Heart left ventricle (tissue), 16 donors: ENCODE measurements around the gene SLX4. TPM values are rescaled to one million over a fixed set of nuclear protein-coding genes. Genes with fewer than 3 reads are reported as not detected.

ENCODE experiments used
- ATAC-seq, 4 donors: fragments of 200-7000 bp; cut with Tn5 transposase; one replicate each; pipeline ENCODE4 v1.9.1; 2020 to 2022; ENCODE audit warnings: moderate library complexity in 4 of 4, mild to moderate bottlenecking in 3 of 4, moderate number of reproducible peaks in 1 of 4
- DNase-seq, 5 donors: peaks; one replicate each; pipeline ENCODE4 v3.0.0-alpha.2; 2020
- H3K27ac ChIP-seq, 12 donors: fragments of 200-600 bp; sonication (generic) in 4 of 12; one replicate each; pipeline versions ENCODE4 v1.5.0 to v1.8.0; 2016 to 2022; ENCODE audit warnings: mild to moderate bottlenecking in 2 of 12
- H3K27me3 ChIP-seq, 9 donors: fragments of 200-600 bp; sonication (generic) in 2 of 9; one replicate each; pipeline versions ENCODE4 v1.5.1 to v1.8.0; 2016 to 2022; ENCODE audit warnings: mild to moderate bottlenecking in 3 of 9
- H3K36me3 ChIP-seq, 9 donors: fragments of 200-600 bp; sonication (generic) in 2 of 9; one replicate each; pipeline versions ENCODE4 v1.5.0 to v1.8.0; 2018 to 2022; ENCODE audit warnings: mild to moderate bottlenecking in 2 of 9
- H3K4me1 ChIP-seq, 12 donors: fragments of 200-600 bp; sonication (generic) in 4 of 12; one replicate each; pipeline versions ENCODE4 v1.5.0 to v1.8.0; 2016 to 2022; ENCODE audit warnings: mild to moderate bottlenecking in 3 of 12
- H3K4me3 ChIP-seq, 12 donors: fragments of 200-600 bp; sonication (generic) in 4 of 12; one replicate each; pipeline versions ENCODE4 v1.5.0 to v1.8.0; 2017 to 2022; ENCODE audit warnings: mild to moderate bottlenecking in 9 of 12, moderate library complexity in 4 of 12
- H3K9me3 ChIP-seq, 12 donors: fragments of 200-600 bp; sonication (generic) in 4 of 12; one replicate each; pipeline versions ENCODE4 v1.5.0 to v1.8.0; 2016 to 2022; ENCODE audit warnings: mild to moderate bottlenecking in 1 of 12
- POLR2A ChIP-seq, 2 donors: fragments of 450-650 bp; IDR thresholded peaks; one replicate each; pipeline ENCODE4 v1.6.1; 2017; ENCODE audit warnings: antibody characterized with exemption in 2 of 2, mild to moderate bottlenecking in 2 of 2, moderate library complexity in 2 of 2
- WGBS, 4 donors: extraction: QIAGEN DNeasy Blood & Tissue Kit in 2 of 4; methylation state at CpG; one replicate each; pipeline versions ENCODE4 v1.1.5 to v1.1.7; 2013 to 2018; 5-methylcytosine and 5-hydroxymethylcytosine counted together
- intact Hi-C, 10 donors: fragments of 100-400 bp; cut with DNase I; formaldehyde crosslinking; loops; one replicate each; pipeline versions ENCODE4 v1.11.1 to v1.14.2; 2022
- polyA plus RNA-seq, 2 donors: library from polyadenylated mRNA; stranded (reverse); fragments of 200-250 nt; gene quantifications; one replicate each; pipeline ENCODE4 v1.2.3, GENCODE V29; 2013
- total RNA-seq, 9 donors: library from RNA; depleted of rRNA in 2 of 9; stranded (reverse); fragments of >200 nt in 2 of 9; fragmentation: NEBNext Ultra II Directional in 3 of 9; extraction: Animal tissue kit (Norgen Biotek cat#: 25700) in 3 of 9; gene quantifications; one replicate each; pipeline versions ENCODE4 v1.1.0 to v1.2.4, GENCODE V29; 2016 to 2023
- TF ChIP-seq, protein P1 (sequence below), 12 donors: fragments of 200-600 bp; sonication (generic) in 4 of 12; IDR thresholded peaks; one replicate each; pipeline versions ENCODE4 v1.5.0 to v1.8.0; 2018 to 2022; ENCODE audit warnings: antibody characterized with exemption in 12 of 12, mild to moderate bottlenecking in 5 of 12
- donor health status: ischemic (EF 13 %, LVEDD 7.1; RV severe dilation, severe dysfunction).
- donor health status: healthy with polysubstance abuse.
- donor health status: DM: no; HTN: yes; CAD: no.
- donor health status: DM: no; HTN: no; CAD: no.
- donor health status: ischemic (EF 25% LVEDD 6.9; RV normal size, moderate dysfunction).
- donor health status: ischemic (EF 25% LVEDD 5.7; RV mildly dilated, moderate dysfunction).
- donor health status: healthy.
- donor health status: DM: yes; HTN: yes; CAD: no.
- donor health status: ischemic (EF 35%, LVEDD 5.7; RV mildly dilated, moderate dysfunction).
- donor health status: nonischemic (EF 11% LVEDD 7.7; RV severe dilation, severe dysfunction).
- donor health status: DM: yes; HTN: yes; CAD: no.
- donor health status: PGD.
- donor health status: ischemic (EF 29% LVEDD 5.4; RV normal size, mild dysfunction).
- donor health status: nonischemic (EF 23%, LVEDD 6.1; RV moderate dilation, normal function).

Gene SLX4
- total and polyA plus RNA-seq, 11 donors, result 2.0 to 4.7 (median 3.1) TPM

DNA sequence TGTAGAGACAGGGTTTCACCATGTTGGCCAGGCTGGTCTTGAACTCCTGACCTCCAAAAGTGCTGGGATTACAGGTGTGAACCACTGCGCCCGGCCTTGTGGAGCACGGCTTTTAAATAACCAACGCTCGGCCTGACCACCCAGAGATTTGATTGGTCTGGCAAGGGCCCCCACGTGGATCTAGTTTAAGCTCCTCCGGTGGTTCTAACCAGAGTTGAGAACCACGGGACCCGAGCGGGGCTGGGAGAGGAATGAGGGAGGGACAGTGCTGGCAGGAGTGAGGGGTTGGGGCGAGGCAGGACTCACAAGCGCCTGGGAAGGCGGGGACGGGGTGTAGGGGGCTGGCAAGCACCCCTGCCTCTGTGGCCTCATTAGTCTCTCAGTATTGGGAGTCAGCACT lies 37.2 kb downstream of the SLX4 start:
- WGBS, 4 donors, result 90 to 95% (median 93%) methylated on average over 11 to 14 of the region's 14 CpGs
- H3K27me3 ChIP-seq, result peaks cover 0 to 13% (median 0%) of the 10 kb centered on the region in 9 donors
- peaks cover 0 to 17% (median 0%) of the 10 kb centered on the region in 12 donors for H3K4me1 ChIP-seq
- H3K9me3 ChIP-seq, result peaks cover 0 to 22% (median 7%) of the 10 kb centered on the region in 12 donors
- no peak for ATAC-seq
- intact Hi-C loops, result no loop called here
- H3K27ac ChIP-seq, result no peak overlapping the region
- H3K36me3 ChIP-seq, result peaks cover 0 to 6% (median 0%) of the 10 kb centered on the region in 9 donors
- TF ChIP-seq, protein P1, sequence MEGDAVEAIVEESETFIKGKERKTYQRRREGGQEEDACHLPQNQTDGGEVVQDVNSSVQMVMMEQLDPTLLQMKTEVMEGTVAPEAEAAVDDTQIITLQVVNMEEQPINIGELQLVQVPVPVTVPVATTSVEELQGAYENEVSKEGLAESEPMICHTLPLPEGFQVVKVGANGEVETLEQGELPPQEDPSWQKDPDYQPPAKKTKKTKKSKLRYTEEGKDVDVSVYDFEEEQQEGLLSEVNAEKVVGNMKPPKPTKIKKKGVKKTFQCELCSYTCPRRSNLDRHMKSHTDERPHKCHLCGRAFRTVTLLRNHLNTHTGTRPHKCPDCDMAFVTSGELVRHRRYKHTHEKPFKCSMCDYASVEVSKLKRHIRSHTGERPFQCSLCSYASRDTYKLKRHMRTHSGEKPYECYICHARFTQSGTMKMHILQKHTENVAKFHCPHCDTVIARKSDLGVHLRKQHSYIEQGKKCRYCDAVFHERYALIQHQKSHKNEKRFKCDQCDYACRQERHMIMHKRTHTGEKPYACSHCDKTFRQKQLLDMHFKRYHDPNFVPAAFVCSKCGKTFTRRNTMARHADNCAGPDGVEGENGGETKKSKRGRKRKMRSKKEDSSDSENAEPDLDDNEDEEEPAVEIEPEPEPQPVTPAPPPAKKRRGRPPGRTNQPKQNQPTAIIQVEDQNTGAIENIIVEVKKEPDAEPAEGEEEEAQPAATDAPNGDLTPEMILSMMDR (IDR thresholded peaks at IDR 0.05), result no peak
- TF ChIP-seq POLR2A (IDR thresholded peaks at IDR 0.05), result no peak
- DNase-seq, result no peak
- H3K4me3 ChIP-seq, result no peak overlapping the region

DNA sequence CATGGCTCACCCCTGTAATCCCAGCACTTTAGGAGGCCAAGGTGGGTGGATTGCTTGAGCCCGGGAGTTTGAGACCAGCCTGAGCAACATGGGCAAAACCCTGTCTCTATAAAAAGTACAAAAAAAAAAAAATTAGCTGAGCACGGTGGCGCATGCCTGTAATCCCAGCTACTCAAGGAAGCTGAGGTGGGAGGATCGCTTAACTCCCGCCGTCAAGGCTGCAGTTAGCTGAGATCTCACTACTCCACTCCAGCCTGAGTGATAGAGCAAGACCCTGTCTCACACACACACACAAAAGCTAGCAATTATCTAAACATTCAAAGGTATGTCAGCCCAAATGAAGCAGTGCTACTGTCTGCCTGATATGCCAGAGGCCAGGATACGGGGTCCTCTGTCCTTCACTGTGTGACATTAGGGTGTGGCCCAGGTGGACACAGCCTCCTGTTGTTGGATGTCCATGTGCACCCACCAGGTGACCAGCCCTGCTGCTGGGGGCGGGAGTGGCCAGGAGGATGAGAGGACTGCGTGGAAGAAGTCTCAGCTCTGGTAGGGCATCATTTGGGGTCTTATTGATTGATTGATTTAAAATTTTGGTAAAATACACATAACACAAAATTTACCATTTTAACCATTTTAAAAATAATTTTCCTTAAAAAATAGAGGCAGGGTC lies 38.1 kb downstream of the SLX4 start:
- Histone ChIP-seq H3K9me3 (peaks cover 0 to 22% (median 7%) of the 10 kb centered on the region in 12 donors), H3K27ac (no peak overlapping the region), H3K36me3 (peaks cover 0 to 6% (median 0%) of the 10 kb centered on the region in 9 donors), H3K4me3 (no peak overlapping the region), H3K4me1 (peaks cover 0 to 9% (median 0%) of the 10 kb centered on the region in 12 donors), H3K27me3 (peaks cover 0 to 10% (median 0%) of the 10 kb centered on the region in 9 donors)
- intact Hi-C loops, result no loop called here
- no peak for TF ChIP-seq POLR2A (IDR thresholded peaks at IDR 0.05)
- TF ChIP-seq, protein P1 (IDR thresholded peaks at IDR 0.05), result no peak
- 79 to 83% (median 80%) methylated on average over 9 of the region's 9 CpGs for WGBS, 4 donors
- DNase-seq (no peak), ATAC-seq (no peak)

DNA sequence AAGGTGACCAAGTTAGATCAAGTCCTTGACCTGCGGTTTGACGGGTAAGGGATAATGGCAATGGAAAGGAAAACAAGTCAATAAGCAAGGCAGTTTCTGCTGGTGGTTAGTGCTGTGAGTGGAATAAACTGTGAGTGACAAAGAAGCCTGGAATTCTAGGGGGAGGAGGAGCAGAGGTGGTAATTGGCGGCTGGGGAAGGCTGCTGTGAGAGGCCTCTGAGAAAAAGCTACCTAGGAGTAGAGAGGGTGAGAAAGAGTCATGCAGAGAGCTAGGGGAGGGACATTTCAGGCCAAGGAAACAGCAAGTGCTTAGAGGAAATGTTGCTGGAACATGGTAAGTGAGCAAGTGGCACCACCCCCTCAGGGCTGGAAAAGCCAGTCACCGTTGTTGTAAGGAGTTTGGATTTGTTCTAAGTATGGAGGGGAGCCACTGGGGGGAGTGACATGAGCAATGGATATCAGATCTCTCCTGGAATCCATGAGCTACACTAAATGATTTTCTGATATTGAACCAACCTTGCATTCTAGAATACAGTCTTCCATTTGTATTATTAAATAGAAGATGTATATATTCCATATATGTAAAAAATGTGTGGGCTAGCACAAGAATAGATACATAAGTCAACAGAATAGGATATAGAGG lies 40.9 kb downstream of the SLX4 start:
- Histone ChIP-seq H3K4me1 (no peaks in the 10 kb centered on the region), H3K36me3 (peaks cover 0 to 6% (median 0%) of the 10 kb centered on the region in 9 donors), H3K27me3 (no peaks in the 10 kb centered on the region), H3K4me3 (no peak overlapping the region), H3K9me3 (peaks cover 0 to 22% (median 7%) of the 10 kb centered on the region in 12 donors), H3K27ac (no peak overlapping the region)
- intact Hi-C loops, result loop anchor here in 1 of 10 donors (2.0 kb wide), 1 partner anchor 36 kb away; no protein-coding TSS in a partner anchor
- no peak for TF ChIP-seq POLR2A (IDR thresholded peaks at IDR 0.05)
- TF ChIP-seq, protein P1 (IDR thresholded peaks at IDR 0.05), result no peak
- 71 to 87% (median 78%) methylated on average over 4 of the region's 4 CpGs for WGBS, 4 donors
- ATAC-seq (no peak), DNase-seq (no peak)

DNA sequence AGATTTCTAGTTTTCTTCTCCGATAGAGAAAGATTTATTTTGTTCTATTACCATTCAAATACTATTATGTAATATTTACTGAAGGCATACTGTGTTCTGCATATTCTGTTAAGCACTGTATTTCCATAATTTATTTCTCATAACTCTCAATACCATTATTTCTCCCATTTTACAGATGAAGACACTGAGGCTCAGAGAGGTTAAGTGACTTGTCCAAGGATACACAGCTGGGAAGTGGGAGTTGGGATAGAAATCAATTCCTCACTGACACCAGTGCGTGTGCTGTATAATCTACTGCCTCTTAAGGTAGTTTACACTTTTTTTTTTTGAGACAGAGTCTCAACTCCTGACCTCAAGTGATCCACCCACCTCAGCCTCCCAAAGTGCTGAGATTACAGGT lies 41.6 kb downstream of the SLX4 start:
- H3K4me1 ChIP-seq, result no peaks in the 10 kb centered on the region
- no peak overlapping the region for H3K27ac ChIP-seq
- no peaks in the 10 kb centered on the region for H3K27me3 ChIP-seq
- H3K4me3 ChIP-seq, result no peak overlapping the region
- peaks cover 0 to 6% (median 0%) of the 10 kb centered on the region in 9 donors for H3K36me3 ChIP-seq
- peaks cover 0 to 22% (median 7%) of the 10 kb centered on the region in 12 donors for H3K9me3 ChIP-seq
- DNase-seq (no peak), ATAC-seq (no peak)
- intact Hi-C loops, result loop anchor here in 1 of 10 donors (2.0 kb wide), 1 partner anchor 35 kb away; no protein-coding TSS in a partner anchor
- TF ChIP-seq, protein P1 (IDR thresholded peaks at IDR 0.05), result no peak
- no peak for TF ChIP-seq POLR2A (IDR thresholded peaks at IDR 0.05)
- WGBS, 4 donors, result 93 to 99% (median 96%) methylated on average over 2 of the region's 2 CpGs
